ENCODE results near the gene SLC7A4.

The SLC7A4 gene

DNA sequence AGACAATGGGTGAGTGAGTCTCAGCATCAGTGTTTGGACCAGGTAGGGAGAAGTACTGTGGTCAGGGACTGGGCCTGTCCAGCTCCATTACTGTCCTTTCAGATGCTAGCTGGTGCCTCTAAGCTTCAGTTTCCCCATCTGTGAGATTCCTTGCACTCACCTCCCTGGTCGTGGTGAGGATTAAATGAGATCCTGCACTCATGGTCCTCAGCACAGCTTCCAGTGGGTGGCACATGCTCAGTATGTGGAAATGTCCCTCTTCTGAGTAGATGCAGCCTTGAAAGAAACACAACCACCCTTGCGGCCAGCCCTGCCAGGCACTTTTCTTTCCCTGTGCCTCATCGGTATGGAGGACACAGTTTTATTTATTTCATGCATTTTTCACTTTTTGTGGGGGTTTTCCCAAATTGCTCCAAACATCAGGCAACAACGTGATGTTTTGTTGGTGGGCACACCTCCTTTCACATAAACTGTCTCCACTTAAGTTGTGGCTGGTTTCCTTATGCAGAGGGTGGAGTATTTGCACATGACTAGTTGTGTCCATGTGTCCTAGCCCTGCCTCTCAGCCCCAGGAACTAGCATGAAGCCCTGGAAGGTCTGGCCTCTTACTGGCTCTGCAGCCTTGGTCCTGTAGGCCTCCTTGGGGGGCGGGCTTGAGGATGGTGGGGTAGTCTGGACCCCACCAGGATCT is 49.1 kb downstream of the SLC7A4 start:
- no peak for DNase-seq

DNA sequence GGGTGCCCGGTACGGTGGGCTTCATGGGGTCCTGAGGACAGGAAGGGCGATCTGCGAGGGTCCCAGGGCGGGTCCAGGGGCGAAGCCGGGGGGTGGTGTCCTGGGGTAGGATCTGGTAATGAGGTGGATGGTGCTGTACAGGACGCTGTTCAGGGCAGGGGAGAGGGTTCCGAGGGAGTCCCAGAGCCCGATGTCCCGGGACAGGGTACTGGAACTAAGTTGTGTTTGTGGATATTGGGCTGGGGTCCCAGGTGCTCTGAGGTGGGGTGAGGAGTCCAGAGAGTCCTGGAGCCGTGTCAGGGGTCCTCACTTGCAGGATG is 49.8 kb downstream of the SLC7A4 start:
- DNase-seq = no peak

DNA sequence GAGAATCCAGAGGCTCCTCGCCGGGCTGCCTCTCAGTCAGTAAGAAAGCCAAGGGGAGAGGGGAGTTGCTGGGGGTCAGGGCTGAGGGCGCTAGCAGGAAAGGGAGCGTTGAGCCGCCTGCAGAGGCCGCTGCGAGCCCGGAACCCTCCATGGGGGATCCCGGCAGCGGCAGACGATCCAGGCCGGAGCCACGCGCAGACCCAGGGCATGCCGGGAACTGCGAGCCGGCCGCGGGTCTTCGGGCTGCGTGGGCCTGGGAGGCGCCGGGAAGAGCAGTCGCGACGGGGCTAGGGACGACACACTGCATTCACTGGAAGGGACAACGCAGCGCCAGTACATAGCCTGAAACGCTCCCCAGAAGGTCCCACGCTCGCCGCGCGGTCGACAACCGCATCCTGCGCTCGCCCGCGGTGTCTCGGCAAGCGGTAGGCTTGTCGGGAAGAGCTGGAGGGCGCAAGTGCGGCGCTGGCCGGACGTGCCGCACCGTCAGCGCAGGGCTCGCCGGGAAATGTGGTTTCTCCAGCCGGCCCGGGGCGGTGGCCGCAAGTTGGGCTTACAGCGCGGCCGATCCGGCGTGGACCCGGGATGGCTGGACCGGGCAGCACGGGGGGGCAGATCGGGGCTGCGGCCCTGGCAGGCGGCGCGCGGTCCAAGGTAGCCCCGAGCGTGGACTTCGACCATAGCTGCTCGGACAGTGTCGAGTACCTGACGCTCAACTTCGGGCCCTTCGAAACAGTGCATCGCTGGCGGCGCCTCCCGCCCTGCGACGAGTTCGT is 50.4 kb downstream of the SLC7A4 start, which contains the start of gene LZTR1:
LZTR1 (plus strand) TSS at position 511 of the 776 bp plus-strand sequence; CDS start at position 586, 75 bp downstream.
- DNase-seq = peak in 1 of 2 experiments; percentile 55

DNA sequence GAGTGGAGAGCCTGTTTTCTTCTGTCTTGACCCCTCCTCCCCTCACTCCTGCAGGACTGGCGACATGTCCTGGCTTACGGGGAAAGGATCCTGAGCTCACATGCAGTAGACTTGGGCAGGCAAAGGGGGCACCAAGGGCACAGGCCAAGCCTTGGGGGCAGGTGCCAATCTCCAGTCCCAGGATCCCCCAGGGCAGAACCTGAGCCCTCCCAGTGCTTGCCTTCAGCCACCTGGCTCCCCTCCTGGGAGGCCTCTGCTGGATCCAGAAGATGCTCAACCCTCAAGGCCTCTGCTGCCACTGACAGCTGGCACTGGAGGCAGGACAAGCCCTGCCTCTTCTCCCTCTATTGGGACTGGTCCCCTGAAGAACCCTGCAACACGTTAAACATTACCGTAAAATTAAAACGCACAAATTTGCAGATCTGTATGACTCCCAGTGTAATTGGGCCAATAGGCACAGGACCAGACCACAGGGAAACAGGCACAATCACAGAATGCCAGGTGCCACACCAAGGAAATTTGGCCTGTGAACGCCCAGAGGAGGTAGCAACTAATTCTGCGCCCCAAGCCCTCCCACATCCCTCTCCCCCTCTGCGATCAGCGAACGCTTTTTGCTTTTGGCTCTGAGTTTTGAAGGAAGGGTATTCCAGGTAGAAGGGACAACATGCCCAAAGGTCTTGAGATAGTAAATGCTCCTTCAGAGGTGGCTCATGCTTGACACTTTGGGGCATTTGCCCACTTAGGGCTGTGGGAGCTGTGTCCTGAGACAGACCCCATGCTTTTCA is 51.2 kb downstream of the SLC7A4 start:
- no peak for DNase-seq

DNA sequence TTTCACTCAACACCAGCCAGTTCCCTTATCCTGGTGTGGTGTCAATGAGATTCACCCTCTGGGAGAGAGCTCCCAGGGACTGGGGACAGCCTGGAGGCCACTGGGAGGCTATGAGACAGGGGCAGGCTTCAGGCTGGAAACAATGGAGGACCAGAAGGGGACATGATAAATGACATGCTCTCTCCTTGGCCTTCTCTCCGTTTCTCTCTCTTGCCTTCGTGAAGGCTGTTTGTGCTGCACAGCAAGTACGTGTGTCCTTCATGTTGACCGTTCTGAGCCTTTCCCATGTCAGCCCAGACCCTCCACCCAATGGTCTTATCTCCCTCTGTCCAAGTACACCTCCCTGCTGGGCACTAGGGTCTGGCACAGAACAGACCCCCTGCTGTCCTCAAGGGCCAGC is 51.8 kb downstream of the SLC7A4 start:
- DNase-seq = no peak

DNA sequence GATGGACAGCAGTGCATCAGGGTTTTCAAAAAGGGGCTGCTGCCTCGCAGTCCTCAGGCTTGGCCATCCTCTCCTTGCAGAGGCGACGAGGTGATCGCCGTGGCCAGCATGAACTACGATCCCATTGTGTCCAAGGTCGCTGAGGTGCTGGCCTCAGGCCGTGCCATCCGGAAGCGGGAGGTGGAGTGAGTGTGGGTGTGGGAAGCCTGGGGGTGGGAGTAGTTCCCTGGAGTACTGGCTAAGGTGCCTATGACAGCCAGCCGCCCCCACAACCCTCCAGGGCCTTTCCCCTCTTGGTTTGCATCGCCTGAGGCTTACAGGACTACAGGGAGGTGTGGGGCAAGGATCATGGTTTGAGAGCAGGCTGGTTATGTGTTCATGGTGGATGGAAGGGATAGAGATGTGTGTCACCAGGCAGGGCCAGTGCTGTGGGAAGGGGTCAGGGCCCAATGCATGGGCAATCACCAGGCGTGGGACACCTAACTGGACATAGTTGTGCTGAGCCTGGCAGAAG is 52.4 kb downstream of the SLC7A4 start:
- DNase-seq = no peak

DNA sequence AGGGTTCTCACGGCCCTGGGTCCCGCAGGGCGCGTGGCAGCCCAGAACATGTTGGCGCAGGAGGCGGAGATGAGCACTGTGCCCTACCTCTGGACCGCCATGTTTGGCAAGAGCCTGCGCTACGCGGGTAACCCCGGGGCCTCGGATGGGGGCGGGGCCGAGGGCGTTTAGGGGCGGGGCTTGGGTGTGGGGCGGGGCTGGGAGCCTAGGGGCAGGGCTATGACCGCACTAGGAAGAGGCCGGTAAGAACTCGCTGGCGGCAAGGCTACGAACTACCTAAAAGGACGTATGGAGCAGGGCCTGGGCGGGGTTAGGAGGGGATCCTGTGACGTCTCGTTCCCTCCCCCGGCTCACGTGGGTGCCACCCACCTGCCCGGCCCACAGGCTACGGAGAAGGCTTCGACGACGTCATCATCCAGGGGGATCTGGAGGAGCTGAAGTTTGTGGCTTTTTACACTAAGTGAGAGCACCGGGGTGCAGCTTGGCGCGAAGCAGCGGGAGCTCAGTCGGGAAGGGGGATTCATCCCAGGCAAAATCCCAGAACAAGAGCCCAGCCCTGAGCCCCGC is 53.0 kb downstream of the SLC7A4 start:
- no peak for DNase-seq
